ENCODE data around the gene SMAD6.

The SMAD6 gene

GRCh38 chr15:66740802-66741201, 38.8 kb downstream of the SMAD6 start (continued):
- TF ChIP-seq TCF7L2 (IDR thresholded peaks at IDR 0.05; ENCODE audit: borderline replicate concordance, low read depth, low read length) (no peak), ZBTB20 (tag by site-specific recombination; IDR thresholded peaks at IDR 0.05) (no peak), IKZF3 (tag by site-specific recombination; IDR thresholded peaks at IDR 0.05) (peak; percentile 84), GLIS1 (tag by site-specific recombination; IDR thresholded peaks at IDR 0.05) (peak; percentile 16; the same call in 1 of the 2 replicates), ZNF518A (tag by site-specific recombination; conservative IDR thresholded peaks at IDR 0.05; ENCODE audit: low read depth) (no peak), ZNF488 (tag by site-specific recombination; IDR thresholded peaks at IDR 0.05) (no peak), ZNF175 (tag by site-specific recombination; IDR thresholded peaks at IDR 0.05) (no peak), INSM2 (tag by site-specific recombination; IDR thresholded peaks at IDR 0.05) (no peak), ZNF433 (tag by site-specific recombination; IDR thresholded peaks at IDR 0.05; ENCODE audit: low read depth) (no peak)

- TF ChIP-seq ZNF341 (tag by site-specific recombination; IDR thresholded peaks at IDR 0.05; ENCODE audit: low read depth), result 0 out of 2 replicates have a peak, but pooled peaks have one; percentile 23
- no peak for TF ChIP-seq ZBTB6 (tag by site-specific recombination; IDR thresholded peaks at IDR 0.05)
- no peak for TF ChIP-seq ZSCAN30 (tag by site-specific recombination; IDR thresholded peaks at IDR 0.05)
- no peak for TF ChIP-seq ZFP3 (tag by site-specific recombination; IDR thresholded peaks at IDR 0.05; ENCODE audit: low read depth)
- no peak for TF ChIP-seq ZNF529 (tag by site-specific recombination; IDR thresholded peaks at IDR 0.05; ENCODE audit: insufficient replicate concordance)
- Histone ChIP-seq H3K36me3 (ENCODE audit: control insufficient read depth in 2 of 2, insufficient read depth in 1 of 2, low read length in 2 of 2) (peaks cover 0 to 76% of the 10 kb centered on the region in 2 experiments; a peak in 2 of 3 replicates), H3K9me3 (ENCODE audit: control insufficient read depth, insufficient read depth, low read depth, low read length) (no peaks in the 10 kb centered on the region), H3K27ac (ENCODE audit: extremely low read depth, low read depth, low read length) (no peak overlapping the region), H3K4me3 (ENCODE audit: low read depth, low read length) (no peak overlapping the region), H3K4me1 (ENCODE audit: control insufficient read depth, insufficient read depth, low read length) (peaks cover 12% of the 10 kb centered on the region)
- POLR2A ChIA-PET, result no interaction called here
- CTCF ChIA-PET, result interaction anchor here (1.1 kb wide), 1 partner anchor 96 kb away, joined by 3 read pairs; no protein-coding TSS in a partner anchor
Observed at GRCh38 chr15:66741646-66742045, 39.6 kb downstream of the SMAD6 start.

- Histone ChIP-seq H3K27ac (ENCODE audit: extremely low read depth, low read depth, low read length) (no peak overlapping the region), H3K36me3 (ENCODE audit: control insufficient read depth in 2 of 2, insufficient read depth in 1 of 2, low read length in 2 of 2) (peaks cover 0 to 74% of the 10 kb centered on the region in 2 experiments; a peak in 1 of 3 replicates), H3K9me3 (ENCODE audit: control insufficient read depth, insufficient read depth, low read depth, low read length) (no peaks in the 10 kb centered on the region), H3K4me3 (ENCODE audit: low read depth, low read length) (no peak overlapping the region), H3K4me1 (ENCODE audit: control insufficient read depth, insufficient read depth, low read length) (peaks cover 12% of the 10 kb centered on the region)
- ChIA-PET CTCF (interaction anchor here (0.6 to 1.8 kb wide), 3 partner anchors 23 to 1828 kb away, joined by 3 to 5 read pairs (median 4); no protein-coding TSS in a partner anchor), POLR2A (no interaction called here)
- no peak for TF ChIP-seq PRDM1 (tag by site-specific recombination; IDR thresholded peaks at IDR 0.05)
Observed at GRCh38 chr15:66742286-66742685, 40.2 kb downstream of the SMAD6 start.
